Urothelium cell line (cell line): ENCODE measurements around the gene MOV10L1.

Experiments
- DNase-seq: peaks from one replicate; pipeline ENCODE4 v3.0.0; 2011; ENCODE audit warnings: low spot score, mixed read lengths
- FAIRE-seq: peaks from 2 replicates; lab custom pipeline; 2011; peaks lifted over from hg19 to GRCh38; lab: Jason Lieb, UNC

The MOV10L1 gene

DNA sequence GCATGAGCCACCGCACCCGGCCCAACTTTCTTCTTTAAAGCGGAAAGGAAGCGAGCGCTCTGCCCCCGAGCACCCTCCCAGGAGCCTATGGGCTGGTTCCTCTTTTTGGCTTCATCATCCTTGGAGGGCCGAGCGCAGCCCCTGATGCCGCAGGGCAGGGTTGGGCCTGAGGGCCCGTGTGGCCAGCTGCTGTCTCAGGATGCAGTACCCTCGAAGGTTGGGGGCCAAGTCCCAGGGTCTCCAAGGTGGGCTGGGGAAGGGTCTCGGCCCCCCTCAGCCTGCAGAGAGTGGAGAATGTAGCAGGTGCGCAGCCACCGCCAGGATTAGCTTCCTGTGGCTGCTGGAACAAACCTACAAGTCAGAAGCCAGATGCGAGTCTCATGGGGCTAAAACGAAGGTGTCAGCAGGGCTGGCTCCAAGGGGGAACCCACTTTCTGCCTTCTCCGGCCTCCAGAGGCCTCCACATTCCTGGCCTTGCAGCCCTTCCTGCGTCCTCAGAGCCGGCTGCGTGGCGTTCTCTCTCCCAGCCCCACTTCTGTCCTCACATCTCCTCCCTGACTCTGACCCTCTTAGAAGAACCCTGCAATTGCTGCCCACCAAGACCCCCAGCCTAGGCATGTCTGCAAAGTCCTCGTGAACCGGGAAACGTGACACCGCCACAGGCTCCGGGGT lies 83.6 kb downstream of the MOV10L1 start:
- FAIRE-seq: no peak
- DNase-seq: no peak

DNA sequence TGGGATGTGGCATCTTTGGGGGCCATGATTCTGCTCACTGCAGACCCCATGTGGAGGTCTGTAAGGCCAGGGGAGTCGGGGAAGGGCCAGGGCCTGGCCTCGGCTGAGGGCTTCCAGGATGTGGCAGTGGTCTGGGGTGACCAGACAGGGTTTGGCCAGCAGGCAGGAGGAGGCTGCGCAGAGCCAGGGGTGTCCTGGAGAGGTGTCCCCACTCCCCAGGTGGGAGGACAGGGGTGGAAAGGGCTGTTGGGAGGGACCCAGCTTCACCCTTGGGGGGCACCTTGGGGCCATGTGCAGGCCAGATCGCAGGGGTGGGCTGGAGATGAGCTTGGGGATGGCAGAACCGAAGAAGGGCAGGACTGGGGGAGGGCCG lies 84.2 kb downstream of the MOV10L1 start:
- FAIRE-seq (no peak), DNase-seq (no peak)

DNA sequence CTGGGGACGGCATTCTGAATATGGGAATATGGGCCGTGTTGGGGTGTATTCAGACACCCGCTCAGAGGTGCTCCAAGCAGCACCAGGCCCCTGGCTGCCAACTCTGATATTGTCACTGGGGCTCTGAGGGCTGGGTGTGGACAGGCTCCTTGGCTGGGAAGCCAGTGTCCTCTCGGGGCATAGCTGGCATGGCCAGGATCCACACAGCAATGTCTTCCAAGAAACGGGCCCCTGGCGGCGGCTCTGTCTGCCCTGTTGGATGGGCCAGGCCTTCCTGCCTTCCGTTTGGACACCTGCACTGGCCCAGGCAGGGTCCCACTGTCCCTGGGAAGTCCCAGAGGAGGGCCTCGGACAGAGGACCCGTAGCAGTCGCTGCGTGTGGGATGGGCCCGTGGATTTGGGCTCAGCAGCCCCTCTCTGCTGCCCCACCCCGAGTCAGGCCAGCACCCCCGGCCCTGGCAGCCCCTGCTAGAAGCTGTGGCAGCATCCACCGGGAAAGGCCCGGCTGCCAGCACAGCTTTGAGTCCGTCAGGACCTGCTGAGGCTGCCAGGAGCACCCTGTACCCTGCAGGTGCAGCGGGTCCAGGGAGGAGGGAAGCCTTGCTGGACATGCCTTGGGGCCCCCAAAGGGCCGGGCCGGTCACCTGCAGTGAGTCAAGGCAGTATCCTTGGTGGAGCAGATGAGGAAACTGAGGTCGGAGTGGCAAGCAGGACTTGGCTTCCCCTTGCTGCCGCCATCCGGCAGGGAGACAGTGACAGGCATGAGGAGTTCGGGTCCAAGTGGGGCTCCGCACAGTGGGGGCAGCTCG lies 84.8 kb downstream of the MOV10L1 start:
- FAIRE-seq: no peak

DNA sequence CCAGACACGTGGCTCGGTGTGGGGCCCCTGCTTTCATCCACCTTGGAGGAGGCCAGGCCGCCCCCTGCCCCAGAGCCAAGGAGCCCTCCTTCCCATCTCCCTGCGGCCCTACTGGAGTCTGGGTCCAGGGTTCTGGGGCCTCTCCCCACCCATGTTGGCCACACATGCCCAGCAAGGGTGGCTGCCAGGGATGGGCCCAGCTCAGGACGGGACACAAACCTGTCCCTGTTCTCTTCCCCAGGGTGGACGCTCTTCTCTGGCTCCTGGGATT lies 85.3 kb downstream of the MOV10L1 start:
- FAIRE-seq (no peak), DNase-seq (no peak)

More for the DNA sequence above, 84.8 kb downstream of the MOV10L1 start:
- no peak for DNase-seq

- DNase-seq: no peak
- no peak for FAIRE-seq
These were observed 86.4 kb downstream of the MOV10L1 start for GRCh38 chr22:50175921-50176849.

GRCh38 chr22:50176850-50177536 lies 87.2 kb downstream of the MOV10L1 start:
- DNase-seq: no peak

DNA sequence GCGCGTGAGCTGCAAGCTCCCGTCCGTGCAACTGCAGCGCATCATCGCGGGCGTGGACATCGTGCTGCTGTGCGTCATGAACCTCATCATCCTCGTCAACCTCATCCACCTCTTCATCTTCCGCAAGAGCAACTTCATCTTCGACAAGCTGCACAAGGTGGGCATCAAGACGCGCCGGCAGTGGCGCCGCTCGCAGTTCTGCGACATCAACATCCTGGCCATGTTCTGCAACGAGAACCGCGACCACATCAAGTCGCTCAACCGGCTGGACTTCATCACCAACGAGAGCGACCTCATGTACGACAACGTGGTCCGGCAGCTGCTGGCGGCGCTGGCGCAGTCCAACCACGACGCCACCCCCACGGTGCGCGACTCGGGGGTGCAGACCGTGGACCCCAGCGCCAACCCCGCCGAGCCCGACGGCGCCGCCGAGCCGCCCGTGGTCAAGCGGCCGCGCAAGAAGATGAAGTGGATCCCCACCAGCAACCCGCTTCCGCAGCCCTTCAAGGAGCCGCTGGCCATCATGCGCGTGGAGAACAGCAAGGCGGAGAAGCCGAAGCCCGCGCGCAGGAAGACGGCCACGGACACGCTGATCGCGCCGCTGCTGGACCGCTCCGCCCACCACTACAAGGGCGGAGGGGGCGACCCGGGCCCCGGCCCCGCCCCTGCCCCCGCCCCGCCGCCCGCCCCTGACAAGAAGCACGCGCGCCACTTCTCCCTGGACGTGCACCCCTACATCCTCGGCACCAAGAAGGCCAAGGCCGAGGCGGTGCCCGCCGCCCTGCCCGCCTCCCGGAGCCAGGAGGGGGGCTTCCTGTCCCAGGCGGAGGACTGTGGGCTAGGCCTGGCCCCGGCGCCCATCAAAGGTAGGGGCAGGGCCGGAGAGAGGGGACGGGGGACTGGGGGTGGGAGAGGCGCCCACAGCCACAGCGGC lies 88.0 kb downstream of the MOV10L1 start:
- DNase-seq (no peak), FAIRE-seq (no peak)

More at GRCh38 chr22:50176850-50177536, 87.2 kb downstream of the MOV10L1 start:
- no peak for FAIRE-seq

GRCh38 chr22:50178471-50178864 lies 88.7 kb downstream of the MOV10L1 start:
- no peak for FAIRE-seq
- DNase-seq: no peak

GRCh38 chr22:50178871-50179869 lies 89.4 kb downstream of the MOV10L1 start:
- FAIRE-seq (no peak), DNase-seq (no peak)

DNA sequence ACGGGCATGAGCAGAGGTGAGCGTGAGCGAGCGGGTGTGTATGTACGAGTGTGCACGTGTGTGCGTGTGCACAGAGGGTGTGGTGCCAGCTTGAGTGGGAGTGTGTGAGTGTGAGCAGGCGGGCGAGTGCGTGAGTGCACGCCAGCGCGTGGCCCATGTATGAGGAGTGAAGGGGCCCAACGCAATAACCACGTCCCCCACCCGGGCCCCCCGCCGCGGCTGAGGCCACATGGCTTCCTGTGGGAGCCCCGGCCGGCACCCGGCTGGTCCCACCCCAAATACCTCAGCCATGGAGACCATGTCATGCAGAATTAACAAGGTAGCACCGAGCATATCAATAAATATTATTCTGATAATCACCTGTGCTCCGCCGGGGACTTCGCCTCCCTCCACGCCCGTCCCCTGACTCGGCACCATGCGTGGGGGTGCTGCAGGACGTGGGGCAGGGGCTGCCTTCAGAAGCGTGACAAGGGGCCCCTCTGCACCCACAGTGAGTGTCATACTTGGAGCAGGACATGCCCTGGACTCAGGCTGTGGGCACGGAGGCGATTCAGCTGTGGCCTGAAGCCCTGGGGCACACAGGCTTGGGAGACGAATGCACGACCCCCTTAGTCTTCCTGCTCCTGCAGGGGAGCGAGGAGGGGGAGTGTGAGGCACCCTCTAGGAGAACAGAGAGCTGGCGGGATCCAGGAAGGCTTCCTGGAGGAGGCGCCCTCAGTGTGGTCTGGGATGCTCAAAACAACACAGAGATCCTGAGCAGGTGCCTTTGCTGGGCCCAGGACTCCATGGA lies 90.3 kb downstream of the MOV10L1 start:
- peak; percentile 86 for FAIRE-seq

GRCh38 chr22:50180727-50181521 lies 91.1 kb downstream of the MOV10L1 start:
- FAIRE-seq: no peak

More for the DNA sequence above, 90.3 kb downstream of the MOV10L1 start:
- DNase-seq: no peak

DNA sequence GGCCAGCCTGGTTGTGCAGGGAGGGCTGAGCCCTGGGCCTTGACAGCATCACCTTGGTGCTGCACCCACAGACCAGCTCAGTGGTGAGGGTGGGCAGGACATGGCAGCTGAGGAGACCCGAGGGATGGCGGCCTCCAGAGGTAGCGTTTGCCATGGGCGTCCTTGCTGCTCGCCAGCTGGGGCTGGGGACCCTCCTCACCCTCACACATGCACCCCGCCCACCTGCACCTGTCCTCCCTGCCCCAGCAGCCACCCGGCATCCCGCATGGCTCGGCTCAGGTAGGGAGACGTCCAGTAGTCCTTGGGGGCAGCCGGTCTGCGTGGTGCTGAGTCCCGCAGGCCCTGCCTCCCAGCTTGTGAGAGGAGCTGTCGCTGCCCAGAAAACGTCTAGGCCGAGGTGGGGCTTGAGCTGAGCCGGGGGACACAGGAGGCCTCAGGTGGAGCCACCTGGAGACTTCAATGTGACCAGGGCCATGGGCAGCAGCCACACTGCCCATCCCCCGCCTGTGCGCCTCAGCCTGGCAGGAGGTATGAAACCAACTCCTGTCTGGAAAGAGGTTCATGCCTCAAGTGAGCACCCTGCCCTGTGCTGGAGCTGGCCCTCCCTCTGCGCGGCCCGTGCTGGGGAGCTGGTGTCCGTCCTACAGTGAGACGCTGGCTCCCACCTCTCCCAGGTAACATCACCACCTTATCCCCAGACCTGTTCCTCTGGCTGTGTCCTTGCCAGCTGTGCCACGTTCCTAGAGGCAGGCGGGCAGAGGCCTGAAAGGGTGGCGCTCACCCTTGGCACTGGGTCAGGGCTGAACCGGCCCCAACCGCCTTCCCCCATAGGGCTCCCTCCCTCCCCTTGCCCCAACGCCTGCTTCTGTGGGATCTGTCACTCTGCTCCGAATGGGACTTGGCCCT lies 92.6 kb downstream of the MOV10L1 start:
- DNase-seq (no peak), FAIRE-seq (no peak)

More at GRCh38 chr22:50180727-50181521, 91.1 kb downstream of the MOV10L1 start:
- no peak for DNase-seq

DNA sequence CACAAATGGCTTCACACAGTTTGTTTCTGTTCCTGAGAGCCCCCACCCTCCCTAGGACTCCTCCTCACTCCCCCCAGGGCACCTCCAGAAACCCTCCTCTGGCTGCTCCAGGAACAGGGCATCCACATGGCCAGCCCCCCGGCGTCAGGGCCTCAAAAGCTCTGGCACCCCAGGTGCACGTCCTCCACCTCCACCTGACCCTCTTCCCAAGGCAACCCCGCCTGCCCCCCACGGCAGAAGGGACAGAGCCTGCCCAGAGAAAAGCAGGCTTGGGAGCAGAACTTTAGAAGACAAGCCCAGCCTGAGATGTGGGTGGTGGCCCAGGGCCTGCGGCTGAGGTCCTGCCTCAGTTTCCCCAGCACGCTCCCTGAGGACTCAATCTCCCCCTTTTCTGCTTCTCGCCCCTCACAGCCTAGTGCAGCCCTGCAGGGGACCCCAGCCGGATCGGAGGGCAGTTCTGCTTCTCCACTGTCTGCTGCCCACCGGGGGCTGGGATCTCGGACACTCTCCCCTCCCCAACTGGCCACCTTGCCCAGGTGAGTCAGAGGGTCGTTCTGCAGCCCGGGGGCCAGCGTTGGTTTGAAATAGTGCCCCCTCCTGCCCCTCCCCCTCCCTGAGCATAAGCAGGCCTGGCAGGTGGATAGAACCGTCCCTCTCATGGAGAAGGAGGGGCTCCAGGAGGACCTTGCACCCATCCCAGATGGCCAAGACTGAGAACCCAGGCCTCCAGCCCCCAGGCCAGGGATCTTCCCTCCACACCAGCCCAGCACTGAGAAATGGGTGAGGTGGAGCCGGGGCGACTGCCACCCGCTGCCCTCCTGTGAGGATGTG lies 93.5 kb downstream of the MOV10L1 start:
- FAIRE-seq: peak; percentile 9
- DNase-seq: no peak

- no peak for DNase-seq
- no peak for FAIRE-seq
These were observed 94.4 kb downstream of the MOV10L1 start for GRCh38 chr22:50184004-50184901.
